ENCODE results near the gene WFDC10B. TPM values are rescaled to one million over a fixed set of nuclear protein-coding genes. Genes with fewer than 3 reads are reported as not detected.

Gene WFDC10B
- total RNA-seq, result 1 to 10 TPM in 1 of 2 donors, under 1 TPM in 1; 0.44 to 1.2 TPM
- polyA plus RNA-seq (ENCODE audit: insufficient read length in 6 of 6), result not detected
- long read RNA-seq, donor 1, result 0 reads
- long read RNA-seq, donor 2, result 0 reads
- long read RNA-seq, donor 3, result 0 reads
- long read RNA-seq, donor 4, partial matches to known transcripts, result 0 of 4 reads
- long read RNA-seq, donor 4, other reads (novel, unspliced or antisense), result 4 of 4 reads
- long read RNA-seq, donor 5, result 0 reads
- long read RNA-seq, donor 6, result 0 reads
- long read RNA-seq, donor 7, result 0 reads
- long read RNA-seq, donor 8, result 0 reads
- long read RNA-seq, donor 9, result 0 reads
- long read RNA-seq, donor 10, partial matches to known transcripts, result 0 of 1 reads
- long read RNA-seq, donor 10, other reads (novel, unspliced or antisense), result 1 of 1 reads
- long read RNA-seq, donor 11, result 0 reads
- long read RNA-seq, donor 12, result 0 reads

DNA sequence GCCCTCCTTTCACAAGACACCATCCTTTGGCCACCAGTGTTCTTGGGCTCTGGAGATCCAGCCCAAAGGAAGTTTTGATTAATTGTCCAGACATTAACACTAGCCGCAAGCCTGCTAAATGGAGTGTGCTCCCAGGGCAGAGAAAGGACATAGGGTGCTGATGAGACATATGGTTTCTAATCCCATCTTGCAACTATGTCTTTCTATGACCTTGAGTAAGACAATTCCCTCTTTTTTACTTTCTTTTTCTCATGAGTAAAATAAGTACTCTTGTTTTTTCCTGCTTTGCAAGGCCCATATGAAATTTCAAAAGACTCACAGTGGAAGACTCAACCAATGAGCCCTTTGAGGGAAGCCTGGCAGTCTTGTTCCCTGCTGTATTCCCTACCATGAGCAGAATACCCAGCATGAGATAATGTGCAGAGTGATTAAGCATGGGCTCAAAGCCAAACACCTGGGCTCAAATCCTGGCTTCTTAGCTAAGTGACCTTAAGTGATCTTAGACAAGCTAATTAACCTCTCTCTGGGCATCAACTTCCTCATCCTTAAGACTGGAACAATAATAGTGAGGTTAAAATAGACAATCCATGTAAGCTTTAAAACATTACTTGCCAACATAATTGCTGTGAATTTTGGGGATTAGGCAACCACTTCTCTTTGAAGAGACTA lies at the start of gene WFDC10B:
Gene WFDC10B, minus strand, starts transcription at position 51 of the 669 bp plus-strand sequence. CDS start 19,027 bp downstream, outside the sequence.
- intact Hi-C loops (cut with DNase I), result no loop called here
- TF ChIP-seq, protein P1, sequence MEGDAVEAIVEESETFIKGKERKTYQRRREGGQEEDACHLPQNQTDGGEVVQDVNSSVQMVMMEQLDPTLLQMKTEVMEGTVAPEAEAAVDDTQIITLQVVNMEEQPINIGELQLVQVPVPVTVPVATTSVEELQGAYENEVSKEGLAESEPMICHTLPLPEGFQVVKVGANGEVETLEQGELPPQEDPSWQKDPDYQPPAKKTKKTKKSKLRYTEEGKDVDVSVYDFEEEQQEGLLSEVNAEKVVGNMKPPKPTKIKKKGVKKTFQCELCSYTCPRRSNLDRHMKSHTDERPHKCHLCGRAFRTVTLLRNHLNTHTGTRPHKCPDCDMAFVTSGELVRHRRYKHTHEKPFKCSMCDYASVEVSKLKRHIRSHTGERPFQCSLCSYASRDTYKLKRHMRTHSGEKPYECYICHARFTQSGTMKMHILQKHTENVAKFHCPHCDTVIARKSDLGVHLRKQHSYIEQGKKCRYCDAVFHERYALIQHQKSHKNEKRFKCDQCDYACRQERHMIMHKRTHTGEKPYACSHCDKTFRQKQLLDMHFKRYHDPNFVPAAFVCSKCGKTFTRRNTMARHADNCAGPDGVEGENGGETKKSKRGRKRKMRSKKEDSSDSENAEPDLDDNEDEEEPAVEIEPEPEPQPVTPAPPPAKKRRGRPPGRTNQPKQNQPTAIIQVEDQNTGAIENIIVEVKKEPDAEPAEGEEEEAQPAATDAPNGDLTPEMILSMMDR (IDR thresholded peaks at IDR 0.05), result no peak
- no peak for DNase-seq

DNA sequence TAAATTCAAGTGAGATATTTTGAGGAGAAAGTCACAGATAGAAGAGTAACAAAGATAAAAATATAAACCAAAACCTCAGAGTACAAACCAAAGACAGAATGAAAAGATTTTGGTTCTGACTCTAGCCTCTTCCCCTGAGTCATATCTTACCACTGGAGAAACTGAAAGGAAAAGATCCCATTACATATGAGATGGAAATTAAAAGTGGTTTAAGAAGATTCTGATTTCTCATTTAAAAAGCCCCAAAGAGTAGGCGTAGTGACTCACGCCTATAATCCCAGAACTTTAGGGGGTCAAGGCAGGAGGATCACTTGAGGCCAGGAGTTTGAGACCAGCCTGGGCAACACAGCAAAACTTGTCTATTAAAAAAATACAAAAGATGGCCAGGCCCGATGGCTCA lies 47.9 kb upstream of the WFDC10B start:
- DNase-seq (no peak), ATAC-seq (no peak)
- Histone ChIP-seq H3K36me3 (no peaks in the 10 kb centered on the region), H3K27ac (no peak overlapping the region), H3K9me3 (no peaks in the 10 kb centered on the region), H3K4me3 (no peak overlapping the region), H3K4me1 (no peaks in the 10 kb centered on the region), H3K27me3 (no peaks in the 10 kb centered on the region)
- TF ChIP-seq, protein P1 (IDR thresholded peaks at IDR 0.05), result no peak
- intact Hi-C loops (cut with DNase I), result no loop called here

More for the DNA sequence above, at the start of gene WFDC10B:
- no peak within 1 kb of the TSS for H3K27ac ChIP-seq
- H3K4me3 ChIP-seq, result no peak within 1 kb of the TSS
- ATAC-seq, result no peak
- H3K9me3 ChIP-seq, result no peaks in the 10 kb centered on the region
- H3K27me3 ChIP-seq, result no peaks in the 10 kb centered on the region
- H3K36me3 ChIP-seq, result no peaks in the 10 kb centered on the region
- H3K4me1 ChIP-seq, result no peaks in the 10 kb centered on the region

DNA sequence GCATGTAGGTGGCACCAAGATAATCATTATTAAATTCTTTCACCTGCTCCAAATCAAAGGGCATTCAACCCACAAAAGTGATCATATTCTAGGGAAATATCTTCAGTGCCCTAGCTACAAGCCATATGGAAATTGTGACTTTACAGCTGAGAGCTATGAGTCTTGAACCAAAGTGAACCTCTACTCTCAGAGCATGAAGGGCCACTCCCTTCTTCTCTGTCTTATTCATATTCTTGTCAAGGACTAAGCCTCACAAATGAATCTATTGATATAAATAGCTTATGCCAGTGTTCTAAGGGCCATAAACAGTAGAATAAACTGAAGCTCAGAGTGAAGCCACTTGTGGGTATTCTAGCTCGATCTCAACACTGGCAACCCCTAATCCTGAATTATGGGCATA lies 46.9 kb upstream of the WFDC10B start:
- TF ChIP-seq, protein P1 (IDR thresholded peaks at IDR 0.05), result no peak
- no peak for ATAC-seq
- intact Hi-C loops (cut with DNase I), result no loop called here
- H3K9me3 ChIP-seq, result no peaks in the 10 kb centered on the region
- no peaks in the 10 kb centered on the region for H3K36me3 ChIP-seq
- no peaks in the 10 kb centered on the region for H3K4me1 ChIP-seq
- no peaks in the 10 kb centered on the region for H3K27me3 ChIP-seq
- no peak overlapping the region for H3K4me3 ChIP-seq
- no peak overlapping the region for H3K27ac ChIP-seq
- no peak for DNase-seq

DNA sequence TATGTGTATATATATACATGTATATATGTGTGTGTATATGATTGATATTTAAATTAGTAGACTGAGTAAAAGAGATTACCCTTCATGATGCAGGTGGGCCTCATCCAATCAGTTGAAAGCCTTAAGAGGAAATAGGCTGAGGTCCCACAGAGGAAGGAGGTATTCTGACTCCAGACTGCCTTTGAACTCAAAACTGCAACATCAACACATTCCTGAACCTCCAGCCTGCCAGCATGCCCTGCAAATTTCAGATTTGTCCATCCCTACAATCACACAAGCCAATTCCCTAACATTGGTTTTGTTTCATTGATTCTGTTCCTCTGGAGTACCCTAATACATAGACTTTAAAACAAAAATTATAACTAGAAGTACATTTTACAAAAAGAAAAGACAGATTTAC lies 40.2 kb upstream of the WFDC10B start:
- intact Hi-C loops (cut with DNase I), result no loop called here
- Histone ChIP-seq H3K4me1 (no peaks in the 10 kb centered on the region), H3K27ac (no peak overlapping the region), H3K36me3 (no peaks in the 10 kb centered on the region), H3K9me3 (no peaks in the 10 kb centered on the region), H3K27me3 (peaks cover 0 to 9% of the 10 kb centered on the region in 2 donors), H3K4me3 (no peak overlapping the region)
- DNase-seq, result no peak
- no peak for ATAC-seq
- TF ChIP-seq, protein P1 (IDR thresholded peaks at IDR 0.05), result no peak

DNA sequence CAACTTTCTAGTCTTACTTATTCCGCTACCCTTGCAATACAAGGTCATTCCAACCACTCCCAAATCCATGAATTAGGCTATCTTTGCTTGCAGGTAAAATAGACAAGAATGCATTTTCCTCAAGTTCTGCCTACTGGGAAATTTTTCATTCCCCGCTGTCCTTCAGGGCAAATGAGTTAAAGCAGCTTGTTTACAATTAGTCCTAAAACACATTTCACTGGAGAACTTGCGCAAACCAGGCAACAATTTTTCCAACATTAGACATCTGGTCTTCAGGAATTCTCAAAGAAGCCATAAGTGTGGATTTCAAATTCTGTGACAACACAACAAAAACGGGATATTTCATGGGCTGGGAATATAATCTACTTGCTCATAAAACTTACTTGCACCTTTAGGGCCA lies 37.8 kb upstream of the WFDC10B start:
- Histone ChIP-seq H3K4me1 (no peaks in the 10 kb centered on the region), H3K4me3 (no peak overlapping the region), H3K27me3 (peaks cover 0 to 9% of the 10 kb centered on the region in 2 donors), H3K9me3 (no peaks in the 10 kb centered on the region), H3K27ac (no peak overlapping the region), H3K36me3 (no peaks in the 10 kb centered on the region)
- ATAC-seq, result no peak
- TF ChIP-seq, protein P1 (IDR thresholded peaks at IDR 0.05), result no peak
- DNase-seq, result no peak
- intact Hi-C loops (cut with DNase I), result no loop called here

All from left lung (tissue), 14 donors.